Sigmoid colon (tissue), 4 donors: ENCODE results near the gene FLNB.

Experiments used
- CTCF ChIP-seq, 4 experiments: fragments of 450-650 bp in 3 of 4; fragments of 200-600 bp in 1 of 4; IDR thresholded peaks; one replicate each; pipeline ENCODE4 v1.5.1; 2016 to 2019; ENCODE audit warnings: antibody characterized with exemption in 4 of 4, mild to moderate bottlenecking in 3 of 4, moderate library complexity in 2 of 4
- POLR2AphosphoS5 ChIP-seq, 4 donors: sonication (generic); formaldehyde crosslinking; IDR thresholded peaks; one replicate each; pipeline ENCODE4 v1.6.1; 2017; ENCODE audit warnings: antibody characterized with exemption in 4 of 4

GRCh38 chr3:58101499-58102389 is 93.5 kb downstream of the FLNB start:
- no peak for TF ChIP-seq CTCF (IDR thresholded peaks at IDR 0.05)
- no peak for TF ChIP-seq POLR2AphosphoS5 (IDR thresholded peaks at IDR 0.05)
